ENCODE results near the gene FASN. TPM values are rescaled to one million over a fixed set of nuclear protein-coding genes. Genes with fewer than 3 reads are reported as not detected.

The FASN gene
- total RNA-seq, 1 experiment from 2014 or later, result 433 TPM

DNA sequence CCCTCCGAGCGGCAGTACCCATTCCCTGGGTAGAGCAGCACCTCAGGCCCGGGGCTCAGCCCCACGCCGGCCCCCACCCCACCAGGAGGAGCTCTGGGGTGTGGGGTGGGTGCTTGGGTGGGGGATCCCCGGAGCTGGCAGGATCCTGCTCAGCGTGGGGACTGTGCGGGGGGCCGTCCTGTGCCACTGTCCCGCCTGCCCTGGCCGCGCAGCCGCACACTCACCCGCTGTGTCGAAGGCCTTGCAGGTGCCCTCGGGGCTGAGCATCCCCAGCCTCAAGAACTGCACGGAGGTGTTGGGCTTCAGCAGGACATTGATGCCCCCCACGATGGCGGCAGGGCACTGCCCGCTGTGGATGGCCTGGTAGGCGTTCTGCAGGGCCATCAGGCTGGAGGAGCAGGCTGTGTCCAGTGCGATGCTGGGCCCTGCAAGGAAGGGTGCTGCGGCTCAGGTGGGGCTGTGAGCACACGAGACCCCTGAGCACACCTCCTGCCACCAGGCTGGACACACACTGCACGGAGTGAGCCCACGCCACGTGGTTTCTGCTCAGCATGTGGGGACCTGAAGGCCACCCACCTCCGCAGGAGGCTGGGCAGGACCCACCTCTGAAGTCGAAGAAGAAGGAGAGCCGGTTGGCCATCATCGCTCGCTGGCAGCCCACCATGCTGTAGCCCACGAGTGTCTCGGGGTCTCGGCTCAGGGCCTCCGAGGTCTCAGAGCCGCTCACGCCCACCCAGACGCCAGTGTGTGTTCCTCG, 4.9 kb downstream of the FASN start:
- Histone ChIP-seq H3T11ph (ENCODE audit: low read length) (no peak overlapping the region), H3K23ac (ENCODE audit: insufficient read length, low read depth, low read length) (no peak overlapping the region), H4K91ac (ENCODE audit: insufficient read length, low read depth, low read length) (no peak overlapping the region), H4K20me1 (ENCODE audit: control insufficient read depth, insufficient read depth, insufficient read length) (no peaks in the 10 kb centered on the region), H3K14ac (ENCODE audit: insufficient read depth, low read length) (no peak overlapping the region), H3K56ac (ENCODE audit: insufficient read length, low read depth, low read length) (no peak overlapping the region), H3K4me2 (ENCODE audit: insufficient read depth, insufficient read length, low read length) (no peak overlapping the region), H2BK120ac (ENCODE audit: low read depth, low read length, poor library complexity, severe bottlenecking) (no peak overlapping the region), H2AFZ (ENCODE audit: low read length) (no peak overlapping the region), H4K5ac (ENCODE audit: insufficient read length, low read depth, low read length) (no peak overlapping the region), H3K9me3 (ENCODE audit: control insufficient read depth, low read depth, low read length) (no peaks in the 10 kb centered on the region), H3K18ac (ENCODE audit: insufficient read length, low read depth, low read length) (no peak overlapping the region), H3K4ac (ENCODE audit: low read depth, low read length) (no peak overlapping the region), H3K27ac (ENCODE audit: insufficient read length, low read depth, low read length) (no peak overlapping the region), H2BK20ac (ENCODE audit: low read depth, low read length, poor library complexity, severe bottlenecking) (no peak overlapping the region), H3K27me3 (ENCODE audit: insufficient read depth, low read length) (no peaks in the 10 kb centered on the region), H2BK15ac (ENCODE audit: low read depth, low read length) (no peak overlapping the region), H2BK5ac (ENCODE audit: insufficient read length, low read length) (no peak overlapping the region), H4K8ac (replicated peaks; ENCODE audit: insufficient read length, low read depth, low read length) (no peak overlapping the region), H3K4me1 (ENCODE audit: insufficient read depth, low read length) (no peaks in the 10 kb centered on the region), H3K9ac (ENCODE audit: extremely low read depth, insufficient read length, low read length) (no peak overlapping the region), H3K79me2 (ENCODE audit: insufficient read depth, low read length) (peaks cover 20% of the 10 kb centered on the region; the same call in 1 of the 2 replicates), H3K23me2 (ENCODE audit: insufficient read length, low read depth, low read length, poor library complexity, severe bottlenecking) (peaks cover 8% of the 10 kb centered on the region), H3K79me1 (ENCODE audit: insufficient read depth, low read depth, low read length, poor library complexity, severe bottlenecking) (peaks cover 13% of the 10 kb centered on the region), H2BK12ac (ENCODE audit: insufficient read length, low read depth, low read length) (no peak overlapping the region), H2AK5ac (ENCODE audit: insufficient read length, low read length) (no peak overlapping the region)
- Mint-ChIP-seq H3K9me3 (no peaks in the 10 kb centered on the region), H3K27me3 (ENCODE audit: low read depth) (no peaks in the 10 kb centered on the region), H3K4me1 (peaks cover 1 to 10% of the 10 kb centered on the region in 2 experiments; a peak in 2 of 4 replicates), H3K4me3 (no peak overlapping the region), H3K27ac (peak overlapping the region in 2 of 3 experiments; percentile 83 to 91; a peak in 2 of 7 replicates), H3K36me3 (ENCODE audit: insufficient read depth in 1 of 3, low read depth in 3 of 3) (peaks cover 21 to 63% (median 54%) of the 10 kb centered on the region in 3 experiments; a peak in 6 of 7 replicates)
- no peak for DNase-seq
- TF ChIP-seq CTCF (conservative IDR thresholded peaks at IDR 0.05), result no peak
- whole genome bisulfite sequencing (ENCODE audit: extremely low coverage, insufficient read length, low lambda C conversion rate), result no CpG with 5 or more reads among the region's 40 CpGs

Data from H9 (cell line).